Breast epithelium (tissue), 4 donors: ENCODE measurements around the gene CA14. TPM values are rescaled to one million over a fixed set of nuclear protein-coding genes. Genes with fewer than 3 reads are reported as not detected.
"Not testable (repeated sequence)": the region's sequence is repeated elsewhere in the genome, so short reads cannot be mapped to it uniquely, and the experiment has no call there.

Experiments used
- DNase-seq, 2 donors: peaks; one replicate each; pipeline ENCODE4 v3.0.0-alpha.2; 2019; ENCODE audit warnings: low spot score in 2 of 2
- H3K27ac ChIP-seq, 2 donors: fragments of 200-600 bp; sonication (generic) in 1 of 2; one replicate each; pipeline ENCODE4 v1.5.1; 2016 to 2019; ENCODE audit warnings: mild to moderate bottlenecking in 1 of 2
- H3K27me3 ChIP-seq, 2 donors: fragments of 200-600 bp; sonication (generic) in 1 of 2; one replicate each; pipeline versions ENCODE4 v1.5.1 to v1.6.0; 2017 to 2019; ENCODE audit warnings: control low read depth in 1 of 2, mild to moderate bottlenecking in 1 of 2
- H3K36me3 ChIP-seq: fragments of 200-600 bp; one replicate; pipeline ENCODE4 v1.5.1; 2019
- H3K4me1 ChIP-seq, 2 donors: fragments of 200-600 bp; sonication (generic); one replicate each; pipeline ENCODE4 v1.5.1; 2016 to 2019; ENCODE audit warnings: control low read depth in 1 of 2
- H3K4me3 ChIP-seq, 3 donors: fragments of 200-600 bp; sonication (generic); 1 replicate in 2 of 3; 2 replicates in 1 of 3; pipeline ENCODE4 v1.5.1; 2016 to 2019; ENCODE audit warnings: mild to moderate bottlenecking in 3 of 3, moderate library complexity in 2 of 3
- H3K9me3 ChIP-seq, 2 donors: fragments of 200-600 bp; sonication (generic) in 1 of 2; one replicate each; pipeline ENCODE4 v1.5.1; 2016 to 2019; ENCODE audit warnings: control low read depth in 1 of 2
- CTCF ChIP-seq, 3 donors: fragments of 450-650 bp; IDR thresholded peaks; one replicate each; pipeline ENCODE4 v1.5.1; 2016 to 2017; ENCODE audit warnings: antibody characterized with exemption in 3 of 3, mild to moderate bottlenecking in 3 of 3, moderate library complexity in 3 of 3
- POLR2A ChIP-seq: fragments of 450-650 bp; IDR thresholded peaks from one replicate; pipeline ENCODE4 v1.6.1; 2016; ENCODE audit warnings: antibody characterized with exemption, mild to moderate bottlenecking, moderate library complexity
- POLR2AphosphoS5 ChIP-seq, 3 donors: sonication (generic); formaldehyde crosslinking; IDR thresholded peaks; one replicate each; pipeline ENCODE4 v1.6.1; 2017; ENCODE audit warnings: antibody characterized with exemption in 3 of 3
- intact Hi-C: fragments of 100-400 bp; cut with DNase I; formaldehyde crosslinking; loops from one replicate; pipeline ENCODE4 v1.15.1; 2023; ENCODE audit warnings: low total_unique reads
- total RNA-seq, 3 donors: library from RNA; depleted of rRNA; stranded (reverse); fragments of >200 nt; gene quantifications; one replicate each; pipeline ENCODE4 v1.1.0, GENCODE V29; 2016

CA14 gene
- total RNA-seq, 3 donors from 2014 or later, result not detected

GRCh38 chr1:150226486-150226885 is 31.1 kb upstream of the CA14 start:
- Histone ChIP-seq H3K27me3 (no peaks in the 10 kb centered on the region), H3K36me3 (no peaks in the 10 kb centered on the region), H3K9me3 (no peaks in the 10 kb centered on the region), H3K27ac (no peak overlapping the region), H3K4me3 (no peak overlapping the region), H3K4me1 (no peaks in the 10 kb centered on the region)
- intact Hi-C loops, result no loop called here
- TF ChIP-seq POLR2AphosphoS5 (IDR thresholded peaks at IDR 0.05) (no peak), CTCF (IDR thresholded peaks at IDR 0.05) (no peak), POLR2A (no peak)
- no peak for DNase-seq

- intact Hi-C loops, result no loop called here
- Histone ChIP-seq H3K4me3 (no peak overlapping the region), H3K4me1 (no peaks in the 10 kb centered on the region), H3K9me3 (no peaks in the 10 kb centered on the region), H3K36me3 (no peaks in the 10 kb centered on the region), H3K27ac (no peak overlapping the region), H3K27me3 (no peaks in the 10 kb centered on the region)
- TF ChIP-seq CTCF (IDR thresholded peaks at IDR 0.05), result no peak
- TF ChIP-seq POLR2A, result no peak
- no peak for TF ChIP-seq POLR2AphosphoS5 (IDR thresholded peaks at IDR 0.05)
- no peak for DNase-seq
These were observed 30.3 kb upstream of the CA14 start for GRCh38 chr1:150227228-150227627.

GRCh38 chr1:150228246-150228645 is 29.3 kb upstream of the CA14 start:
- H3K9me3 ChIP-seq, DNase-seq, H3K36me3 ChIP-seq, intact Hi-C loops, H3K4me1 ChIP-seq, H3K27ac ChIP-seq, H3K4me3 ChIP-seq, H3K27me3 ChIP-seq: not testable (repeated sequence)

- H3K9me3 ChIP-seq, H3K4me1 ChIP-seq, DNase-seq, H3K36me3 ChIP-seq, H3K4me3 ChIP-seq, intact Hi-C loops, H3K27me3 ChIP-seq: not testable (repeated sequence)
- H3K27ac ChIP-seq, result peak overlapping the region in 1 of 2 donors; percentile 98
These were observed 24.7 kb upstream of the CA14 start for GRCh38 chr1:150232921-150233320.

GRCh38 chr1:150233359-150234308 is 23.9 kb upstream of the CA14 start:
- Histone ChIP-seq H3K36me3 (no peaks in the 10 kb centered on the region), H3K4me3 (peak overlapping the region; percentile 64 to 97 (median 89)), H3K9me3 (no peaks in the 10 kb centered on the region), H3K27ac (peak overlapping the region; percentile 98 to 99), H3K27me3 (no peaks in the 10 kb centered on the region), H3K4me1 (no peaks in the 10 kb centered on the region)
- TF ChIP-seq POLR2A (no peak), POLR2AphosphoS5 (IDR thresholded peaks at IDR 0.05) (no peak), CTCF (IDR thresholded peaks at IDR 0.05) (no peak)
- intact Hi-C loops, result no loop called here
- DNase-seq, result peak in 1 of 2 donors; percentile 33

GRCh38 chr1:150234309-150234565 is 23.3 kb upstream of the CA14 start:
- peak overlapping the region; percentile 98 to 99 for H3K27ac ChIP-seq
- TF ChIP-seq POLR2A (no peak), CTCF (IDR thresholded peaks at IDR 0.05) (no peak), POLR2AphosphoS5 (IDR thresholded peaks at IDR 0.05) (no peak)
- intact Hi-C loops, result no loop called here
- H3K9me3 ChIP-seq, result no peaks in the 10 kb centered on the region
- H3K27me3 ChIP-seq, result no peaks in the 10 kb centered on the region
- peak overlapping the region; percentile 64 to 97 (median 89) for H3K4me3 ChIP-seq
- H3K4me1 ChIP-seq, result no peaks in the 10 kb centered on the region
- no peaks in the 10 kb centered on the region for H3K36me3 ChIP-seq
- no peak for DNase-seq
